ENCODE measurements around the gene TAF11L6.
"Not testable (repeated sequence)": the region's sequence is repeated elsewhere in the genome, so short reads cannot be mapped to it uniquely, and the experiment has no call there.

GRCh38 chr5:17491257-17491656 is 37.2 kb upstream of the TAF11L6 start:
- not testable (repeated sequence) for TF ChIP-seq CTCF (IDR thresholded peaks at IDR 0.05; ENCODE audit: poor library complexity, severe bottlenecking); EZH2 (IDR thresholded peaks at IDR 0.05; ENCODE audit: borderline replicate concordance, insufficient read depth, low read length, poor library complexity, severe bottlenecking); TAF1 (IDR thresholded peaks at IDR 0.05; ENCODE audit: low read depth); POLR2AphosphoS5 (IDR thresholded peaks at IDR 0.05); REST (IDR thresholded peaks at IDR 0.05; ENCODE audit: borderline replicate concordance); RAD21 (conservative IDR thresholded peaks at IDR 0.05); MXI1 (conservative IDR thresholded peaks at IDR 0.05; ENCODE audit: poor library complexity, severe bottlenecking); EP300 (conservative IDR thresholded peaks at IDR 0.05; ENCODE audit: poor library complexity, severe bottlenecking)
